ENCODE data around the gene FRS3. TPM values are rescaled to one million over a fixed set of nuclear protein-coding genes. Genes with fewer than 3 reads are reported as not detected.

Gene FRS3
- total RNA-seq, 1 donor: 1.8 TPM

- H3K4me2 ChIP-seq (ENCODE audit: insufficient read depth, low read length): no peak overlapping the region
- no peaks in the 10 kb centered on the region for H3K9me3 ChIP-seq (ENCODE audit: low read depth, low read length)
- no peak for TF ChIP-seq CTCF (IDR thresholded peaks at IDR 0.05; ENCODE audit: extremely low read depth, low read depth, low read length)
- peaks cover 5% of the 10 kb centered on the region for H4K20me1 ChIP-seq (ENCODE audit: insufficient read depth, low read length)
- H3K27ac ChIP-seq (ENCODE audit: low read depth, low read length): no peak overlapping the region
- peaks cover 37% of the 10 kb centered on the region for H3K36me3 ChIP-seq (ENCODE audit: insufficient read depth, low read length)
- no peak overlapping the region for H2AFZ ChIP-seq (ENCODE audit: low read length)
- no peaks in the 10 kb centered on the region for H3K27me3 ChIP-seq (ENCODE audit: insufficient read depth, low read length)
- peaks cover 14% of the 10 kb centered on the region for H3K4me1 ChIP-seq (ENCODE audit: insufficient read depth, low read length)
- DNase-seq (ENCODE audit: insufficient read length, low spot score, missing footprints): no peak
- H3K4me3 ChIP-seq (ENCODE audit: insufficient read depth, low read length): no peak overlapping the region
- H3K79me2 ChIP-seq (ENCODE audit: insufficient read depth, low read length): peaks cover 7% of the 10 kb centered on the region
Measured at GRCh38 chr6:41777551-41778285, 2.0 kb downstream of the FRS3 start.

GRCh38 chr6:41775293-41775882 is 4.3 kb downstream of the FRS3 start:
- H3K4me3 ChIP-seq (ENCODE audit: insufficient read depth, low read length): no peak overlapping the region

GRCh38 chr6:41774841-41775240 is 4.9 kb downstream of the FRS3 start:
- Histone ChIP-seq H4K20me1 (ENCODE audit: insufficient read depth, low read length) (peaks cover 5% of the 10 kb centered on the region), H3K27ac (ENCODE audit: low read depth, low read length) (no peak overlapping the region), H3K4me2 (ENCODE audit: insufficient read depth, low read length) (no peak overlapping the region), H2AFZ (ENCODE audit: low read length) (no peak overlapping the region), H3K4me1 (ENCODE audit: insufficient read depth, low read length) (peaks cover 8% of the 10 kb centered on the region), H3K27me3 (ENCODE audit: insufficient read depth, low read length) (no peaks in the 10 kb centered on the region), H3K36me3 (ENCODE audit: insufficient read depth, low read length) (peaks cover 51% of the 10 kb centered on the region), H3K9me3 (ENCODE audit: low read depth, low read length) (no peaks in the 10 kb centered on the region), H3K4me3 (ENCODE audit: insufficient read depth, low read length) (no peak overlapping the region), H3K79me2 (ENCODE audit: insufficient read depth, low read length) (peaks cover 7% of the 10 kb centered on the region)
- TF ChIP-seq CTCF (IDR thresholded peaks at IDR 0.05; ENCODE audit: extremely low read depth, low read depth, low read length): no peak
- peak; percentile 75 for DNase-seq (ENCODE audit: insufficient read length, low spot score, missing footprints)

More at GRCh38 chr6:41775293-41775882, 4.3 kb downstream of the FRS3 start:
- Histone ChIP-seq H2AFZ (ENCODE audit: low read length) (no peak overlapping the region), H3K4me1 (ENCODE audit: insufficient read depth, low read length) (peaks cover 8% of the 10 kb centered on the region), H3K27me3 (ENCODE audit: insufficient read depth, low read length) (no peaks in the 10 kb centered on the region), H3K79me2 (ENCODE audit: insufficient read depth, low read length) (peaks cover 7% of the 10 kb centered on the region), H3K27ac (ENCODE audit: low read depth, low read length) (no peak overlapping the region), H3K9me3 (ENCODE audit: low read depth, low read length) (no peaks in the 10 kb centered on the region), H3K36me3 (ENCODE audit: insufficient read depth, low read length) (peaks cover 51% of the 10 kb centered on the region), H4K20me1 (ENCODE audit: insufficient read depth, low read length) (peaks cover 5% of the 10 kb centered on the region), H3K4me2 (ENCODE audit: insufficient read depth, low read length) (no peak overlapping the region)
- peak; percentile 58 for DNase-seq (ENCODE audit: insufficient read length, low spot score, missing footprints)
- no peak for TF ChIP-seq CTCF (IDR thresholded peaks at IDR 0.05; ENCODE audit: extremely low read depth, low read depth, low read length)
